K562 (cell line): Measurements from ENCODE around the gene CLIC1. TPM values are rescaled to one million over a fixed set of nuclear protein-coding genes. Genes with fewer than 3 reads are reported as not detected.

Experiments used
- AFF4 ChIP-seq: sonication (generic); formaldehyde crosslinking; IDR thresholded peaks from 2 replicates; pipeline ENCODE4 v1.8.0; 2023; ENCODE audit warnings: mild to moderate bottlenecking, missing genetic modification reagents
- ATF1 ChIP-seq, 2 experiments: fragments of 450-650 bp in 1 of 2; IDR thresholded peaks; 2 replicates each; pipeline ENCODE4 v1.6.1; 2016; ENCODE audit warnings: missing compliant biosample characterization in 1 of 2, missing genetic modification characterization in 1 of 2
- BRD4 ChIP-seq: fragments of 200-600 bp; sonication (generic); IDR thresholded peaks from 2 replicates; pipeline ENCODE4 v1.6.1; 2017; ENCODE audit warnings: inconsistent platforms
- NR2C2 ChIP-seq, 2 experiments: fragments of 200-800 bp in 1 of 2; sonication (Bioruptor generic) in 1 of 2; sonication (generic) in 1 of 2; formaldehyde crosslinking in 1 of 2; IDR thresholded peaks; 2 replicates each; pipeline versions ENCODE4 v1.6.1 to v1.8.0; 2016 to 2022; ENCODE audit warnings: mild to moderate bottlenecking in 1 of 2, missing compliant biosample characterization in 1 of 2, missing genetic modification characterization in 1 of 2, missing genetic modification reagents in 1 of 2
- OTX1 ChIP-seq: fragments of 450-650 bp; formaldehyde crosslinking; IDR thresholded peaks from 2 replicates; pipeline ENCODE4 v1.4.0; 2022; ENCODE audit warnings: mild to moderate bottlenecking
- PHB2 ChIP-seq: fragments of 450-650 bp; IDR thresholded peaks from 2 replicates; pipeline ENCODE4 v1.6.1; 2017; ENCODE audit warnings: low read depth
- PRDM10 ChIP-seq: fragments of 450-650 bp; IDR thresholded peaks from 2 replicates; pipeline ENCODE4 v1.6.1; 2018; ENCODE audit not compliant: partially characterized antibody
- PRMT5 ChIP-seq: sonication (generic); formaldehyde crosslinking; IDR thresholded peaks from 2 replicates; pipeline ENCODE4 v1.5.0; 2020; ENCODE audit warnings: missing genetic modification reagents
- RREB1 ChIP-seq: fragments of 250-450 bp; sonication (Bioruptor Pico); IDR thresholded peaks from 2 replicates; pipeline ENCODE4 v1.4.0; 2020
- U2AF2 ChIP-seq: fragments of 200-400 bp; formaldehyde crosslinking; optimal IDR thresholded peaks from 2 replicates; pipeline ENCODE3; 2017; ENCODE audit warnings: low read depth, mild to moderate bottlenecking, low read length
- XRCC5 ChIP-seq: fragments of 200-400 bp; formaldehyde crosslinking; IDR thresholded peaks from 2 replicates; pipeline ENCODE4 v1.6.1; 2017; ENCODE audit warnings: low read depth, mild to moderate bottlenecking, low read length
- ZNF655 ChIP-seq: fragments of 250-450 bp; sonication (Bioruptor Pico); IDR thresholded peaks from 2 replicates; pipeline ENCODE4 v1.5.0; 2021
- polyA plus RNA-seq, 8 experiments: library from polyadenylated mRNA; depleted of rRNA in 4 of 8; stranded (reverse) in 5 of 8; unstranded in 3 of 8; fragments of >200 nt; fragmentation: Nextera tagmentation in 2 of 8; fragmentation: Illumina TruSeq in 1 of 8; extraction: Ambion mirVana in 2 of 8; extraction: Trizol in 1 of 8; gene quantifications; 2 replicates each; pipeline versions ENCODE4 v1.2.1 to v1.2.3, GENCODE V29; 2011 to 2014; ENCODE audit warnings: inconsistent platforms in 1 of 8, missing spikeins in 1 of 8
- total RNA-seq, 7 experiments: library from RNA; depleted of rRNA in 6 of 7; stranded (reverse); fragments of >200 nt in 6 of 7; fragmentation: Illumina TruSeq in 2 of 7; extraction: Trizol in 2 of 7; gene quantifications; 2 replicates each; pipeline versions ENCODE4 v1.2.1 to v1.2.3, GENCODE V29; 2011 to 2021; ENCODE audit warnings: low replicate concordance in 1 of 7

The CLIC1 gene
- total and polyA plus RNA-seq, 9 of the 15 experiments (the other 6 are each of a cell fraction or from before 2014, with no cell fraction given): 1,267 to 2,419 (median 1,808) TPM

GRCh38 chr6:31737315-31737990 lies 1.1 kb upstream of the CLIC1 start (continued):
- peak; percentile 65 for TF ChIP-seq PHB2
- no peak for TF ChIP-seq PRDM10
- peak; percentile 32; the same call in 1 of the 2 replicates for TF ChIP-seq NR2C2 (CRISPR knock-in tag; IDR thresholded peaks at IDR 0.05)
- no peak for TF ChIP-seq NR2C2 (tag; IDR thresholded peaks at IDR 0.05)
- no peak for TF ChIP-seq ATF1 (CRISPR knock-in tag; IDR thresholded peaks at IDR 0.05)
- no peak for TF ChIP-seq ATF1 (tag; IDR thresholded peaks at IDR 0.05)
- no peak for TF ChIP-seq U2AF2
- 0 out of 2 replicates have a peak, but pooled peaks have one; percentile 72 for TF ChIP-seq ZNF655 (CRISPR knock-in tag)
- TF ChIP-seq XRCC5: no peak
- TF ChIP-seq BRD4: peak; percentile 83; the same call in 1 of the 2 replicates
- no peak for TF ChIP-seq RREB1
- TF ChIP-seq OTX1 (CRISPR knock-in tag): 0 out of 2 replicates have a peak, but pooled peaks have one; percentile 17
- no peak for TF ChIP-seq AFF4
- TF ChIP-seq PRMT5 (CRISPR knock-in tag): no peak
